Ovary (tissue), 9 donors: Measurements from ENCODE around the gene PLEKHJ1. TPM values are rescaled to one million over a fixed set of nuclear protein-coding genes. Genes with fewer than 3 reads are reported as not detected.
A peak's percentile ranks its signal among the peaks of the same experiment; 100 is the strongest.
"Not testable (repeated sequence)": the region's sequence is repeated elsewhere in the genome, so short reads cannot be mapped to it uniquely, and the experiment has no call there.

Experiments used
- DNase-seq, 5 donors: peaks; one replicate each; pipeline ENCODE4 v3.0.0-alpha.2; 2019 to 2020
- H3K27ac ChIP-seq, 2 donors: fragments of 200-600 bp; one replicate each; pipeline versions ENCODE4 v1.5.1 to v1.8.0; 2019 to 2022
- H3K27me3 ChIP-seq: fragments of 200-600 bp; one replicate; pipeline ENCODE4 v1.8.0; 2022
- H3K36me3 ChIP-seq: fragments of 200-600 bp; sonication (generic); one replicate; pipeline ENCODE4 v1.5.1; 2019
- H3K4me1 ChIP-seq: one replicate; pipeline ENCODE4 v1.8.1; 2013; ENCODE audit warnings: mild to moderate bottlenecking, moderate library complexity; ENCODE audit not compliant: insufficient read depth
- H3K4me3 ChIP-seq: fragments of 200-600 bp; sonication (generic); one replicate; pipeline ENCODE4 v1.5.1; 2017
- H3K9me3 ChIP-seq, 2 donors: fragments of 200-600 bp in 1 of 2; sonication (generic) in 1 of 2; one replicate each; pipeline versions ENCODE4 v1.5.1 to v1.8.1; 2013 to 2019; ENCODE audit warnings: mild to moderate bottlenecking in 1 of 2, moderate library complexity in 1 of 2
- CTCF ChIP-seq, 3 donors: fragments of 450-650 bp in 2 of 3; fragments of 200-600 bp in 1 of 3; IDR thresholded peaks; one replicate each; pipeline versions ENCODE4 v1.5.1 to v1.8.0; 2016 to 2022; ENCODE audit warnings: antibody characterized with exemption in 3 of 3, mild to moderate bottlenecking in 1 of 3
- EP300 ChIP-seq: sonication (generic); formaldehyde crosslinking; IDR thresholded peaks from one replicate; pipeline ENCODE4 v1.6.1; 2017; ENCODE audit warnings: antibody characterized with exemption
- POLR2A ChIP-seq: fragments of 450-650 bp; IDR thresholded peaks from one replicate; pipeline ENCODE4 v1.6.1; 2017; ENCODE audit warnings: antibody characterized with exemption, mild to moderate bottlenecking, moderate library complexity
- WGBS, 3 donors: extraction: QIAGEN DNeasy Blood & Tissue Kit in 1 of 3; methylation state at CpG; one replicate each; pipeline versions ENCODE4 v1.1.5 to v1.1.7; 2013 to 2017; 5-methylcytosine and 5-hydroxymethylcytosine counted together
- intact Hi-C, 4 donors: fragments of 100-400 bp; cut with DNase I; formaldehyde crosslinking; loops; one replicate each; pipeline versions ENCODE4 v1.11.0 to v1.15.1; 2022 to 2023
- polyA plus RNA-seq, 2 donors: library from polyadenylated mRNA; stranded (reverse); fragments of 200-250 nt in 1 of 2; fragments of 350-450 nt in 1 of 2; fragmentation: Illumina TruSeq in 1 of 2; extraction: RNeasy Lipid Tissue Mini Kit (QIAGEN cat#74804) in 1 of 2; gene quantifications; one replicate each; pipeline ENCODE4 v1.2.3, GENCODE V29; 2013 to 2014
- total RNA-seq, 7 donors: library from RNA; depleted of rRNA in 2 of 7; stranded (reverse); fragments of >200 nt in 2 of 7; fragmentation: NEBNext Ultra II Directional in 3 of 7; extraction: Animal tissue kit (Norgen Biotek cat#: 25700) in 3 of 7; gene quantifications; one replicate each; pipeline versions ENCODE4 v1.1.0 to v1.2.4, GENCODE V29; 2016 to 2023
- donor health status: DM: no; HTN: no; CAD: no; lungs with moderate emphysema.
- donor health status: DM: no; HTN: no; CAD: no.
- donor health status: Bipolar disorder and iron deficiency.
- donor health status: DM: yes; HTN: yes; CAD: no.
- donor health status: DM: no; HTN: no; CAD: no.
- donor health status: DM: yes; HTN: yes; CAD: no.

The PLEKHJ1 gene
- total and polyA plus RNA-seq, 9 donors = 17.1 to 57.9 (median 46.8) TPM

- H3K4me3 ChIP-seq = peak within 1 kb of the TSS; percentile 24
- no peaks in the 10 kb centered on the region for H3K27me3 ChIP-seq
- TF ChIP-seq CTCF (IDR thresholded peaks at IDR 0.05) (no peak), POLR2A (no peak), EP300 (no peak)
- H3K4me1 ChIP-seq = peaks cover 6% of the 10 kb centered on the region
- 7 to 10% (median 10%) methylated on average over 40 to 41 of the region's 41 CpGs for whole genome bisulfite sequencing, 3 donors
- H3K27ac ChIP-seq = no peak within 1 kb of the TSS
- intact Hi-C loops = loop anchor here in 1 of 4 donors (5.0 kb wide), 1 partner anchor 1115 kb away; no protein-coding TSS in a partner anchor
- DNase-seq = peak in 3 of 5 donors; percentile 53 to 73 (median 56)
- no peaks in the 10 kb centered on the region for H3K36me3 ChIP-seq
- H3K9me3 ChIP-seq = no peaks in the 10 kb centered on the region
Observed at GRCh38 chr19:2282062-2282861, 46.1 kb upstream of the PLEKHJ1 start, which contains the start of gene PEAK3. PEAK3 (minus strand) TSS chr19:2282175; CDS start chr19:2280931, 1,244 bp downstream.

GRCh38 chr19:2281265-2282061 lies 45.3 kb upstream of the PLEKHJ1 start:
- H3K27ac ChIP-seq = not testable (repeated sequence)

GRCh38 chr19:2280633-2281264 lies 44.6 kb upstream of the PLEKHJ1 start:
- DNase-seq = no peak
- H3K4me3 ChIP-seq = no peak overlapping the region
- TF ChIP-seq POLR2A (no peak), CTCF (IDR thresholded peaks at IDR 0.05) (no peak), EP300 (no peak)
- no peak overlapping the region for H3K27ac ChIP-seq
- H3K27me3 ChIP-seq = no peaks in the 10 kb centered on the region
- H3K9me3 ChIP-seq = no peaks in the 10 kb centered on the region
- WGBS, 3 donors = 62 to 75% (median 66%) methylated on average over 25 to 26 of the region's 26 CpGs
- no peaks in the 10 kb centered on the region for H3K36me3 ChIP-seq
- intact Hi-C loops = loop anchor here in 1 of 4 donors (5.0 kb wide), 1 partner anchor 1113 kb away; no protein-coding TSS in a partner anchor
- peaks cover 12% of the 10 kb centered on the region for H3K4me1 ChIP-seq

More at GRCh38 chr19:2281265-2282061, 45.3 kb upstream of the PLEKHJ1 start:
- 29 to 43% (median 30%) methylated on average over 9 to 16 of the region's 16 CpGs for WGBS, 3 donors
- DNase-seq, H3K9me3 ChIP-seq, H3K4me3 ChIP-seq, H3K27me3 ChIP-seq, H3K36me3 ChIP-seq, H3K4me1 ChIP-seq: not testable (repeated sequence)
- intact Hi-C loops = loop anchor here in 1 of 4 donors (5.0 kb wide), 1 partner anchor 1114 kb away; no protein-coding TSS in a partner anchor

GRCh38 chr19:2278459-2279158 lies 42.5 kb upstream of the PLEKHJ1 start:
- Histone ChIP-seq H3K9me3 (no peaks in the 10 kb centered on the region), H3K27me3 (no peaks in the 10 kb centered on the region), H3K27ac (no peak overlapping the region), H3K4me1 (peaks cover 23% of the 10 kb centered on the region), H3K4me3 (no peak overlapping the region), H3K36me3 (no peaks in the 10 kb centered on the region)
- WGBS, 3 donors = 86 to 89% (median 89%) methylated on average over 33 of the region's 33 CpGs
- no peak for TF ChIP-seq CTCF (IDR thresholded peaks at IDR 0.05)
- TF ChIP-seq POLR2A = no peak
- no peak for TF ChIP-seq EP300
- intact Hi-C loops = loop anchor here in 2 of 4 donors (10.0 kb wide), 3 partner anchors 116 to 336 kb away; partner anchors contain the start of gene AP3D1 (in 1 of the 2)
- DNase-seq = no peak
